Islet precursor cell (in vitro differentiated cells): ENCODE measurements around the gene PRSS16.

Experiments
- DNase-seq: peaks from one replicate; pipeline ENCODE4 v3.0.0-alpha.2; 2018

Gene PRSS16

GRCh38 chr6:27288136-27289044 lies 40.9 kb downstream of the PRSS16 start:
- DNase-seq, result peak; percentile 73

- DNase-seq, result no peak
These were observed 42.8 kb downstream of the PRSS16 start for GRCh38 chr6:27290065-27290849.

GRCh38 chr6:27290850-27291208 lies 43.3 kb downstream of the PRSS16 start:
- no peak for DNase-seq

- peak; percentile 68 for DNase-seq
These were observed 46.1 kb downstream of the PRSS16 start for GRCh38 chr6:27293436-27294098.

GRCh38 chr6:27294409-27294808 lies 46.9 kb downstream of the PRSS16 start:
- DNase-seq, result no peak

GRCh38 chr6:27295301-27296079 lies 48.0 kb downstream of the PRSS16 start:
- peak; percentile 70 for DNase-seq

GRCh38 chr6:27296106-27296783 lies 48.7 kb downstream of the PRSS16 start:
- DNase-seq, result peak; percentile 89

GRCh38 chr6:27297484-27297856 lies 50.0 kb downstream of the PRSS16 start:
- DNase-seq, result no peak

GRCh38 chr6:27297857-27298730 lies 50.6 kb downstream of the PRSS16 start:
- DNase-seq, result peak; percentile 77

GRCh38 chr6:27303613-27304272 lies 56.2 kb downstream of the PRSS16 start:
- DNase-seq, result no peak
